Subcutaneous abdominal adipose tissue (tissue), 5 donors: ENCODE results near the gene RNASEH2B.

Source experiments
- H3K27ac ChIP-seq: one replicate; pipeline ENCODE4 v1.7.0; 2013; ENCODE audit warnings: low read depth, mild to moderate bottlenecking, inconsistent platforms, low read length, moderate library complexity
- H3K27me3 ChIP-seq, 5 donors: one replicate each; pipeline ENCODE4 v1.7.0; 2013; ENCODE audit warnings: low read length in 5 of 5, inconsistent platforms in 1 of 5; ENCODE audit not compliant: control insufficient read depth in 5 of 5, insufficient read depth in 4 of 5
- H3K36me3 ChIP-seq, 5 donors: one replicate each; pipeline ENCODE4 v1.7.0; 2013; ENCODE audit warnings: low read length in 5 of 5; ENCODE audit not compliant: control insufficient read depth in 5 of 5, insufficient read depth in 5 of 5
- H3K4me1 ChIP-seq, 5 donors: one replicate each; pipeline ENCODE4 v1.7.0; 2013; ENCODE audit warnings: low read length in 5 of 5, mild to moderate bottlenecking in 3 of 5, moderate library complexity in 1 of 5; ENCODE audit not compliant: control insufficient read depth in 5 of 5, insufficient read depth in 5 of 5
- H3K4me3 ChIP-seq, 5 donors: one replicate each; pipeline ENCODE4 v1.7.0; 2013; ENCODE audit warnings: low read length in 5 of 5, low read depth in 1 of 5
- H3K9ac ChIP-seq, 5 donors: one replicate each; pipeline ENCODE4 v1.7.0; 2013; ENCODE audit warnings: low read length in 5 of 5, mild to moderate bottlenecking in 4 of 5, moderate library complexity in 3 of 5
- H3K9me3 ChIP-seq, 5 donors: one replicate each; pipeline ENCODE4 v1.7.0; 2013; ENCODE audit warnings: low read length in 5 of 5; ENCODE audit not compliant: control insufficient read depth in 5 of 5
- donor health status: healthy.
- donor health status: healthy.
- donor health status: healthy.
- donor health status: healthy.
- donor health status: healthy.

RNASEH2B gene

DNA sequence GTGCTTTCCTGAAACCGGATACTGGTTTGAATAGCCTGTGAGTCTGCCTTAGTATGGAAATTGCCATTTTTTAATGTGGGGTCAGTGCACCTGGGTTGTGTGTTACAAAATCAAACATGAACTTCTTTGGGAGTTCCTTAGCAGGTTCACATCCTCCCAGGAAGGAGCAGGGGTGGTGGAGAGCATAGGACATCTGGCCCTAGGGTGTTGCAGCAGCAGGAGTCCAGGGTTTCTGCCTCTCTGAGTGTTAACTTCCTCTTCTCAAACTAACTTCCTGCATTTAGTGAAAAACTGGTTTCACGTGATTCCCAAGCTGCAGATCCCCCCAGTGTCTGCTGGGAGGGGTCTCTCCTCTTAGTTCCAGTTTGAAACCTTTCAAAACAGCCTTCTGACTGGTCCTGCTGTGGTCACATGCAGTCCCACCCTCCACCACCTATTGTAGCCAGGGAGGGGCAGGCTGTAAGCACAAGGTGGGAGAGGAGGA, 7.2 kb downstream of the RNASEH2B start:
- Histone ChIP-seq H3K4me3 (no peak overlapping the region), H3K36me3 (no peaks in the 10 kb centered on the region), H3K27me3 (no peaks in the 10 kb centered on the region), H3K4me1 (peaks cover 3 to 34% (median 22%) of the 10 kb centered on the region in 5 donors), H3K9ac (peak overlapping the region in 2 of 5 donors; percentile 20 to 28), H3K27ac (peak overlapping the region; percentile 40), H3K9me3 (peaks cover 0 to under 1% (median 0%) of the 10 kb centered on the region in 5 donors)

DNA sequence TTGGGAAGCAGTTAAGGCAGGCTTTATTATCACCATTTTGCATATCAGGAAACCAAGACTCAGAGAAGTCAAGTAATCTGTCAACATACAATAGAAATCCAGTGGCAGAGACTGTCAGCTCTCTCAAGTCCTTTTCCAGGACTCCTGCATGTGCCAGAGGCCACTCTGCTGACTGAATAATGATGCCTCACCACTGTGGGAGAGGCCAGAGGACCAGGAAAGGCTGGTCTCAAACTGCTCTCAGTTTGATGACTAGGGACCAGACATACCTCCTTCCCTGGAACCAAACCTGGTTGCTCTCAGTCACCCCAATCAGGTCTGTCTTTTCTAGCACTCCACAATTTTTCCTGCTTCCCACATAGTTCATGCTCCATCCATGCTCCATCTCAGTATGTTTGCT, 8.0 kb downstream of the RNASEH2B start:
- H3K27me3 ChIP-seq, result no peaks in the 10 kb centered on the region
- H3K4me3 ChIP-seq, result no peak overlapping the region
- peak overlapping the region; percentile 40 for H3K27ac ChIP-seq
- H3K9me3 ChIP-seq, result peaks cover 3 to 7% (median 4%) of the 10 kb centered on the region in 5 donors
- peaks cover 0 to 3% (median 0%) of the 10 kb centered on the region in 5 donors for H3K36me3 ChIP-seq
- H3K9ac ChIP-seq, result no peak overlapping the region
- peaks cover 3 to 29% (median 17%) of the 10 kb centered on the region in 5 donors for H3K4me1 ChIP-seq

GRCh38 chr13:50918567-50918966, 9.0 kb downstream of the RNASEH2B start:
- Histone ChIP-seq H3K4me1 (peaks cover 3 to 29% (median 17%) of the 10 kb centered on the region in 5 donors), H3K36me3 (peaks cover 0 to 3% (median 0%) of the 10 kb centered on the region in 5 donors), H3K9ac (no peak overlapping the region), H3K27me3 (no peaks in the 10 kb centered on the region), H3K4me3 (no peak overlapping the region), H3K27ac (no peak overlapping the region), H3K9me3 (peaks cover 8 to 16% (median 11%) of the 10 kb centered on the region in 5 donors)

- Histone ChIP-seq H3K9ac (no peak overlapping the region), H3K27me3 (no peaks in the 10 kb centered on the region), H3K36me3 (peaks cover 0 to 3% (median 0%) of the 10 kb centered on the region in 5 donors), H3K4me3 (no peak overlapping the region), H3K9me3 (peaks cover 9 to 23% (median 18%) of the 10 kb centered on the region in 5 donors), H3K4me1 (peaks cover 3 to 29% (median 15%) of the 10 kb centered on the region in 5 donors), H3K27ac (no peak overlapping the region)
Measured at GRCh38 chr13:50919277-50919676, 9.7 kb downstream of the RNASEH2B start.

DNA sequence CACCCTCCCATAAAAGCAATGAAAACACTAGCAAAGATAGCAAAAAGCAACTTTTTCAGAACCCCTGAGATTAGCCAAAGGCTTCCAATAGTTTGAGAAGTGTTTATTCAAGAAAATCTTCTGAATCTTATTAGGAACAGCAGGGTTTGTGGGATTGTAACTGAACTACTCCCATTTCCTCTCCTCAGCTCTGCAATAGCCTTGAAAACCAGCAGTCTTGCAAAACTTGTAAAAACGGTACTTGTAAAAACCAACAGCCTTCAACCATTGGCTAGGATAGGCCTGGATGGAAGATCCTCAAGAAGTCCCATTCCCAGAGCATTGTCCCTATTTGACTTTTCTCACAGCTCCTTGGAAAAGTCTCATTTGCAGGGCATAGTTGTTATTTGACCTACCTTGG, 12.1 kb downstream of the RNASEH2B start:
- Histone ChIP-seq H3K27ac (no peak overlapping the region), H3K36me3 (peaks cover 0 to 3% (median 0%) of the 10 kb centered on the region in 5 donors), H3K9me3 (peaks cover 14 to 27% (median 23%) of the 10 kb centered on the region in 5 donors), H3K9ac (no peak overlapping the region), H3K4me3 (no peak overlapping the region), H3K27me3 (no peaks in the 10 kb centered on the region), H3K4me1 (peaks cover 2 to 25% (median 11%) of the 10 kb centered on the region in 5 donors)

- Histone ChIP-seq H3K4me3 (no peak overlapping the region), H3K27me3 (no peaks in the 10 kb centered on the region), H3K9me3 (peaks cover 14 to 27% (median 23%) of the 10 kb centered on the region in 5 donors), H3K27ac (no peak overlapping the region), H3K9ac (no peak overlapping the region), H3K4me1 (peaks cover 0 to 14% (median 8%) of the 10 kb centered on the region in 5 donors), H3K36me3 (peaks cover 0 to 3% (median 0%) of the 10 kb centered on the region in 5 donors)
Measured at GRCh38 chr13:50923272-50923671, 13.7 kb downstream of the RNASEH2B start.

DNA sequence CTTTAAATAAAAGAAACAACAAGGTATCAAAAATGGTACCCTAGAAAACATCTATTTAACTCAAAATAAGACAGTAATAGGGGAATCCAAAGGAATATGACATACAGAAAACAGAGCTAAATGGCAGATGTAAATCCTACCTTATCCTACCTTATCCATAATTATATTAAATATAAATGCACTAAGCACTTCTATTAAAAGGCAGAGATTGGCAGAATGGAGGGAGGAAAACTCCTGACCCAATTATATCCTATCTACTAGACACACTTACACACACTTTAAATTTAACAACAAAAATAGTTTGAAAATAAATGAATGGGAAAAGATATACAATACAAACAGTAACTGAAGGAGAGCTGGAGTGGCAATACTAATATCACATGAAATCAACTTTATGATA, 14.4 kb downstream of the RNASEH2B start:
- no peak overlapping the region for H3K27ac ChIP-seq
- H3K4me1 ChIP-seq, result peaks cover 0 to 10% (median 6%) of the 10 kb centered on the region in 5 donors
- no peak overlapping the region for H3K9ac ChIP-seq
- peaks cover 14 to 27% (median 23%) of the 10 kb centered on the region in 5 donors for H3K9me3 ChIP-seq
- peaks cover 0 to 3% (median 0%) of the 10 kb centered on the region in 5 donors for H3K36me3 ChIP-seq
- H3K4me3 ChIP-seq, result no peak overlapping the region
- no peaks in the 10 kb centered on the region for H3K27me3 ChIP-seq

DNA sequence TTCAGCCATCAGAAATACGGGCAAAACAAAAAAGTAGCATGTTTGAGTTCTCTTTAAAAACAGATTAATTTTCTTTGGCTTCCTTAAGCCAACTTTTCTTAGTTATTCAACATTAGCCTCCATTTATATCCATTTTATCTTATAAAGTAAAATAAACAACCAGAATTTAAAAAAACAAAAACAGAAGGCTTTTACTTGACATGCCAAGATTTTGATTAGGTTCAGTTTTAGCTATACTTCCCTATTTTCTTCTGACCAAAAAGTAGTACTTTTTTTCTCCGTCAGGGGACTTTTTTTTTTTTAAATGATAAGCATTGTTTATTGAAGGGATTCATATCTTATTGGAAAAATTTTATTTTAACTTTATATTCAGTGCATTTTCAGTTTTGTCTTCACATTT, 18.1 kb downstream of the RNASEH2B start:
- no peak overlapping the region for H3K27ac ChIP-seq
- H3K27me3 ChIP-seq, result no peaks in the 10 kb centered on the region
- H3K9me3 ChIP-seq, result peaks cover 10 to 19% (median 19%) of the 10 kb centered on the region in 5 donors
- H3K36me3 ChIP-seq, result peaks cover 6 to 19% (median 10%) of the 10 kb centered on the region in 5 donors
- H3K9ac ChIP-seq, result no peak overlapping the region
- H3K4me1 ChIP-seq, result peaks cover 0 to 3% (median 3%) of the 10 kb centered on the region in 5 donors
- no peak overlapping the region for H3K4me3 ChIP-seq

- H3K9ac ChIP-seq, result no peak overlapping the region
- no peaks in the 10 kb centered on the region for H3K27me3 ChIP-seq
- peaks cover 10 to 16% (median 15%) of the 10 kb centered on the region in 5 donors for H3K9me3 ChIP-seq
- H3K4me1 ChIP-seq, result peaks cover 0 to 3% (median 3%) of the 10 kb centered on the region in 5 donors
- no peak overlapping the region for H3K27ac ChIP-seq
- no peak overlapping the region for H3K4me3 ChIP-seq
- peaks cover 7 to 23% (median 10%) of the 10 kb centered on the region in 5 donors for H3K36me3 ChIP-seq
Measured at GRCh38 chr13:50928102-50928501, 18.5 kb downstream of the RNASEH2B start.

DNA sequence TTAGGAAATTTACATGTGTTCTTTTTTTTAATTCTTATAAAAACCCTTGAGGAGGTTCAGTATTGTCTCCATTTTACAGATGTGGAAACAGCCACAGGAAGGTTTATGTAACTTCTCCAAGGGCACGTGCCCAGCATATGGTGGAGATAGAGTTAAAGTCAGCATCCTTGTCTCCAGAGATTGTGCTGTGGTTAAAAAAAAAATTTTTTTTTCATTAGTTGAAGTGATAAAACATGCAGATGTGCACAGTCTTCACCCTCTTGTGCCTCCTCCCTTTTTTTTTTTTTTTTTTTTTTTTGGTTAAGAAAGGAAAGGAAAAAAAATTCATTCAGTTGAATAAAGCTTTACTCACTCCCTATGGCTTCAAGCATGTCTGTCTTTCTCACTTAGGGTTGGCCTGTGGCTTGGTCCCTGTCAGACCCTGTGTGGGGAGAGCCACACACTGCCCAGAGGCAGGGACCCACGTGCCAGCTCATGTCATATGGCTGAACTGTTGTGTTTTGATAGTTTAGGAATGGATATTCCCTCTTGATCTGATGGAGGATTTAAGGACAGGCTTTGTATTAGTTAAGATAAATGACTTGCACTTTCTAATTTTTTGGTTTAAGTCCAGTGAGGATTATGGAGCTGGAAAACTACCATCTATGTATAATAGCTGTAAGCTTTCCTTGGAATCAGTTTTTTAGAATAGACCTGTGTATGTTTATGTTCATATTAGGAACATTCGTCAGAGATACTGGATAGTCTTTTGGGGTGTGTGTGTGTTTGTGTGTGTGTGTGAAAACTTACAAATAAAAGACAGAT, 19.3 kb downstream of the RNASEH2B start:
- Histone ChIP-seq H3K36me3 (peaks cover 7 to 25% (median 10%) of the 10 kb centered on the region in 5 donors), H3K9me3 (peaks cover 6 to 9% (median 8%) of the 10 kb centered on the region in 5 donors), H3K9ac (no peak overlapping the region), H3K4me3 (no peak overlapping the region), H3K27ac (no peak overlapping the region), H3K4me1 (peaks cover 0 to 3% (median 3%) of the 10 kb centered on the region in 5 donors), H3K27me3 (no peaks in the 10 kb centered on the region)
